Testis (tissue), 2 donors: ENCODE results near the gene PLXND1.

ENCODE experiments used
- CTCF ChIP-seq, 3 experiments: fragments of 450-650 bp in 2 of 3; fragments of 200-600 bp in 1 of 3; sonication (generic) in 1 of 3; IDR thresholded peaks; one replicate each; pipeline ENCODE4 v1.5.1; 2016 to 2019; ENCODE audit warnings: antibody characterized with exemption in 3 of 3, mild to moderate bottlenecking in 2 of 3, moderate library complexity in 1 of 3
- POLR2A ChIP-seq: fragments of 450-650 bp; IDR thresholded peaks from one replicate; pipeline ENCODE4 v1.6.1; 2017; ENCODE audit warnings: antibody characterized with exemption, mild to moderate bottlenecking, moderate library complexity

GRCh38 chr3:129587566-129588210 is 18.8 kb downstream of the PLXND1 start:
- TF ChIP-seq POLR2A, result no peak
- no peak for TF ChIP-seq CTCF (IDR thresholded peaks at IDR 0.05)
